ENCODE measurements around the gene TSPAN1. TPM values are rescaled to one million over a fixed set of nuclear protein-coding genes. Genes with fewer than 3 reads are reported as not detected.

Gene TSPAN1
- total and polyA plus RNA-seq, 2 of the 13 experiments (the other 11 are each of a cell fraction or from before 2014, with no cell fraction given), result 1.7 to 2.9 TPM

DNA sequence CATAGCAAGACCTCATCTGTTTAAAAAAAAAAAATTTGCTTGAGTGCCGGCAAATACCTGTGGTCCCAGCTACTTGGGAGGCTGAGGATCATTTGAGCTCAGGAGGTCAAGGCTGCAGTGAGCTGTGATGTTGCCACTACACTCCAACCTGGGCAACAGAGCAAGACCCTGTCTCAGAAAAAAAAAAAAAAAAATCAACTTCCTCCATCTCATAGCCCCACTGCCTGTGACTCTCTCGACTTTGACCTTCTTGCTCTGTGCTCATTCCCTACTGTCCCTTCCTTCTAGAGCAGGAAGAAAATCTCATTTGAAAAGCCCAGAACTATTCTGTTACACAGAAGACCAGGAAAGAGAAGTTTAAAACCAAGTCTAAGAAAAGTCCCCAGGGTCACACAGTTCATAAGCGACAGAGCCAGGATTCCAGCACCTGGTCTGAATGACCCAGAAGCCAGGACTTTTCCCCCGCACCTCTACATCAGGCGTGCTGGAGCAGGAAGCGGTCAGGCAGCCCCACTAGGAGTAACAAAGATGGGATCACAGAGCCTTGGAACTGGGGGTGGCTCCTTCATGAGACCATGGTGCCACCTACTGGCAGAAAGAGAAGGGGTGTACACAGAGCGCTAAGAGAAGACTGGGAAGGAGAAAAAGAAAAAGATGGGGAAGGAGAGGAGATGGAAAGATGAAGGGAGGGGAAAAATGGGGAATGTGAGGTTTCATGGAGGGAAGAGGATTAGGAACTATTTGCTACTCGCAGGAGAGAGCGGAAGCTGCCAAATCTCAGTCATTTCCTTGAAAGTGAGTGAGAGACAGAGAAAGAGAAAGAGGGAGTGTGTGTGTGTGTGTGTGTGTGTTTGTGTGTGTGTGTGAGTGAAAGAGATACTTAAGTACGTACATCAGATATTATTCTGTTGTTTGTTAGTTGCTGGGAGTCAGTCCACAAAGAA, 4.5 kb downstream of the TSPAN1 start (continued):
- TF ChIP-seq, protein P1, sequence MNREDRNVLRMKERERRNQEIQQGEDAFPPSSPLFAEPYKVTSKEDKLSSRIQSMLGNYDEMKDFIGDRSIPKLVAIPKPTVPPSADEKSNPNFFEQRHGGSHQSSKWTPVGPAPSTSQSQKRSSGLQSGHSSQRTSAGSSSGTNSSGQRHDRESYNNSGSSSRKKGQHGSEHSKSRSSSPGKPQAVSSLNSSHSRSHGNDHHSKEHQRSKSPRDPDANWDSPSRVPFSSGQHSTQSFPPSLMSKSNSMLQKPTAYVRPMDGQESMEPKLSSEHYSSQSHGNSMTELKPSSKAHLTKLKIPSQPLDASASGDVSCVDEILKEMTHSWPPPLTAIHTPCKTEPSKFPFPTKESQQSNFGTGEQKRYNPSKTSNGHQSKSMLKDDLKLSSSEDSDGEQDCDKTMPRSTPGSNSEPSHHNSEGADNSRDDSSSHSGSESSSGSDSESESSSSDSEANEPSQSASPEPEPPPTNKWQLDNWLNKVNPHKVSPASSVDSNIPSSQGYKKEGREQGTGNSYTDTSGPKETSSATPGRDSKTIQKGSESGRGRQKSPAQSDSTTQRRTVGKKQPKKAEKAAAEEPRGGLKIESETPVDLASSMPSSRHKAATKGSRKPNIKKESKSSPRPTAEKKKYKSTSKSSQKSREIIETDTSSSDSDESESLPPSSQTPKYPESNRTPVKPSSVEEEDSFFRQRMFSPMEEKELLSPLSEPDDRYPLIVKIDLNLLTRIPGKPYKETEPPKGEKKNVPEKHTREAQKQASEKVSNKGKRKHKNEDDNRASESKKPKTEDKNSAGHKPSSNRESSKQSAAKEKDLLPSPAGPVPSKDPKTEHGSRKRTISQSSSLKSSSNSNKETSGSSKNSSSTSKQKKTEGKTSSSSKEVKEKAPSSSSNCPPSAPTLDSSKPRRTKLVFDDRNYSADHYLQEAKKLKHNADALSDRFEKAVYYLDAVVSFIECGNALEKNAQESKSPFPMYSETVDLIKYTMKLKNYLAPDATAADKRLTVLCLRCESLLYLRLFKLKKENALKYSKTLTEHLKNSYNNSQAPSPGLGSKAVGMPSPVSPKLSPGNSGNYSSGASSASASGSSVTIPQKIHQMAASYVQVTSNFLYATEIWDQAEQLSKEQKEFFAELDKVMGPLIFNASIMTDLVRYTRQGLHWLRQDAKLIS (CRISPR knock-in tag; IDR thresholded peaks at IDR 0.05), result no peak
- TF ChIP-seq ZNF180 (CRISPR knock-in tag; IDR thresholded peaks at IDR 0.05; ENCODE audit: borderline replicate concordance, low read depth) (no peak), HOXD1 (CRISPR knock-in tag; IDR thresholded peaks at IDR 0.05) (no peak), KLF15 (CRISPR knock-in tag; IDR thresholded peaks at IDR 0.05; ENCODE audit: borderline replicate concordance) (no peak), ZNF343 (CRISPR knock-in tag; IDR thresholded peaks at IDR 0.05) (0 out of 2 replicates have a peak, but pooled peaks have one; percentile 43), FOSL1 (CRISPR knock-in tag; IDR thresholded peaks at IDR 0.05; ENCODE audit: borderline replicate concordance) (no peak), ZNF501 (CRISPR knock-in tag; IDR thresholded peaks at IDR 0.05) (no peak), KLF9 (CRISPR knock-in tag; IDR thresholded peaks at IDR 0.05; ENCODE audit: low read depth) (no peak), SIX4 (CRISPR knock-in tag; IDR thresholded peaks at IDR 0.05) (no peak), MBD4 (IDR thresholded peaks at IDR 0.05; ENCODE audit: borderline replicate concordance, low read length) (no peak), ATF4 (CRISPR knock-in tag; IDR thresholded peaks at IDR 0.05) (no peak), LBX2 (CRISPR knock-in tag; IDR thresholded peaks at IDR 0.05; ENCODE audit: borderline replicate concordance) (no peak), MNT (IDR thresholded peaks at IDR 0.05) (no peak), ZNF773 (CRISPR knock-in tag; IDR thresholded peaks at IDR 0.05; ENCODE audit: borderline replicate concordance) (no peak), MAFK (conservative IDR thresholded peaks at IDR 0.05 in 1 of 2, IDR thresholded peaks at IDR 0.05 in 1 of 2; ENCODE audit: low read length in 2 of 2) (no peak), ZNF547 (CRISPR knock-in tag; IDR thresholded peaks at IDR 0.05) (no peak), ARID2 (CRISPR knock-in tag; IDR thresholded peaks at IDR 0.05; ENCODE audit: borderline replicate concordance) (no peak)
- TF ChIP-seq, protein P2, sequence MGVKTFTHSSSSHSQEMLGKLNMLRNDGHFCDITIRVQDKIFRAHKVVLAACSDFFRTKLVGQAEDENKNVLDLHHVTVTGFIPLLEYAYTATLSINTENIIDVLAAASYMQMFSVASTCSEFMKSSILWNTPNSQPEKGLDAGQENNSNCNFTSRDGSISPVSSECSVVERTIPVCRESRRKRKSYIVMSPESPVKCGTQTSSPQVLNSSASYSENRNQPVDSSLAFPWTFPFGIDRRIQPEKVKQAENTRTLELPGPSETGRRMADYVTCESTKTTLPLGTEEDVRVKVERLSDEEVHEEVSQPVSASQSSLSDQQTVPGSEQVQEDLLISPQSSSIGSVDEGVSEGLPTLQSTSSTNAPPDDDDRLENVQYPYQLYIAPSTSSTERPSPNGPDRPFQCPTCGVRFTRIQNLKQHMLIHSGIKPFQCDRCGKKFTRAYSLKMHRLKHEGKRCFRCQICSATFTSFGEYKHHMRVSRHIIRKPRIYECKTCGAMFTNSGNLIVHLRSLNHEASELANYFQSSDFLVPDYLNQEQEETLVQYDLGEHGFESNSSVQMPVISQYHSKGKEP (CRISPR knock-in tag; IDR thresholded peaks at IDR 0.05), result no peak

Data from HepG2 (cell line).